HK-2 (cell line): Measurements from ENCODE around the gene STK40.

Experiments
- DNase-seq: peaks from one replicate; pipeline ENCODE4 v3.0.0-alpha.2; 2018; ENCODE audit not compliant: unreplicated experiment

Gene STK40

DNA sequence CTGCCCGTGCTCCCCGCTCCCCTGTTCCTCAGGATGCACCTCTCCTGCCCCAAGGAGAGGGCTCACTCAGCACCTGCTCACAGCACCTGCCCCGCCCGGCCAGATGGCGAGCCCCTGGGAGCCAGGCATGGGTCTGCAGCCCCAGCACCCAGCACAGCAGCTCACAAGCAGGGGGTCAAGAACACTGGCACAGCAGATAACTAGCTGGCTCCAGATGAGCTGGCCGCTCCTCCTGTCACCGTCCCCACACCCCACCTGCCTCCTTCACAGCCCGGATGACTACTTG lies 41.4 kb downstream of the STK40 start:
- DNase-seq: no peak

DNA sequence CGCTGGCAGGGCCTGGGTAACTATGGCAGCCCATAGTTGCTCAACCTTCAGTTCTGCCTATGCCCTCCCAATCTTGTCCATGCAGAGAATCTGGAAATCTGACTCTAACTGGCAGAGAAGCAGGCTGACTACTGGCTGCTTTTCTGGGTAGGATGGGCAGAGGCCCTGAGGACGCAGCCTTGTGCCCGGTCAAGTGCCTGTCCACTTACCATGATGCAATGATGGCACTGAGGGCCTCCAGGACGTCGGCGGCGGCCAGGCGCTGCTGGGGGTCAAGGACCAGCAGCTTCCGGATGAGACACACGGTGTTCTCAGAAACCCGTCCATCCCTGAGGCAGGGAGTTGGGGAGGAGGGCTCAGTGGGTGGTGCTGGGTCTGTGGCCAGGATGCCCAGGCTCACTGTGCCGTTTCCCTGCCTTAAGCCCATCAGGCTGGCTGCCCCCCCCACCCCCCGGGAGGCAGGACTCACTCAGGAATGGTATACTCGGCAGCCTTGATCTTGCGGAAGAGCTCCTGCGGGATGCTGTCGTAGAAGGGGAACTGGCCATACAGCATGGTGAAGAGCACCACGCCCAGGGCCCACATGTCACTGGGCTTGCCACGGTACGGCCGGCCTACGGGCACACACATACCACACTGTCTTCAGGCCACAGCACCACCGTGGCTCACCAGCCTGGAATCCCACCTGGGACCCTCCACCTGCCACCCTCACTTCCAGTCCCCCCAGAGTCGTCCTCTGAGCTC lies 41.9 kb downstream of the STK40 start:
- DNase-seq: no peak

DNA sequence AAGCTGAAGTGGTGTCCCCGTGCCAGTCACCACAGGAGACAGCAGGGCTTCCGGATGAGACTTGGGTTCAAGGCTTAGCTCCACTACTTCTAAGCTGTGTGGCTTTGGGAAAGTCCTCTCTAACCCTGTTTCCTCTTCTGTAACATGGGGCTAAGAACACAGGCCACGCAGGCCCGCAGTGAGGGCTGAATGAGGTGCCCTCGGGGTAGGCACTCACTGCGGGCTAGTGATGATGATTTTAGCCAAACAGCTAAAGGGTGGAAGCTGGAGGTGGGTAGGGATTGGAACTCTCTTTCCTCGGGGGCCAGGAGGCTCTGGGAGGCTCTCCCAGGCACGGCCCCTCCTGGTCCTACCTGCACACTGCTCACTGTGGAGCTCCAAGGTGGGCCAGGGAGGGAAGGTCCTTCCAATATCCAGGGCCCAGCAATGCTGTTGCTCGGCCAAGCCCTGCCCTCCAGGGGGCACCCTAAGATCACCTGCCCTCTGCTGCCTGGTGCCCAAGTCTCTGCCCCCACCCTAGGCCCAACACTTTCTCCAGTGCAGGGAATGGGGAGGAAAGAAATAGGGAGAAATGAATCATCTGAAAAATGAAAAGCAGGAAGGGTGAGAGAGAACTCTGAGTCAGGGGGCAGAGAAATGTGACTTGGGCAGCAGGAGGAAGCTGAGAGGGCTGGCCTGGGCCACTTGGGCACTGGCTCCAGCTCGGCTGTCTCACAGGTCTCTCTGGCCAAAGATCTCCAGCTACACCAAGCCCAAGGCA lies 43.1 kb downstream of the STK40 start:
- DNase-seq: peak; percentile 81

DNA sequence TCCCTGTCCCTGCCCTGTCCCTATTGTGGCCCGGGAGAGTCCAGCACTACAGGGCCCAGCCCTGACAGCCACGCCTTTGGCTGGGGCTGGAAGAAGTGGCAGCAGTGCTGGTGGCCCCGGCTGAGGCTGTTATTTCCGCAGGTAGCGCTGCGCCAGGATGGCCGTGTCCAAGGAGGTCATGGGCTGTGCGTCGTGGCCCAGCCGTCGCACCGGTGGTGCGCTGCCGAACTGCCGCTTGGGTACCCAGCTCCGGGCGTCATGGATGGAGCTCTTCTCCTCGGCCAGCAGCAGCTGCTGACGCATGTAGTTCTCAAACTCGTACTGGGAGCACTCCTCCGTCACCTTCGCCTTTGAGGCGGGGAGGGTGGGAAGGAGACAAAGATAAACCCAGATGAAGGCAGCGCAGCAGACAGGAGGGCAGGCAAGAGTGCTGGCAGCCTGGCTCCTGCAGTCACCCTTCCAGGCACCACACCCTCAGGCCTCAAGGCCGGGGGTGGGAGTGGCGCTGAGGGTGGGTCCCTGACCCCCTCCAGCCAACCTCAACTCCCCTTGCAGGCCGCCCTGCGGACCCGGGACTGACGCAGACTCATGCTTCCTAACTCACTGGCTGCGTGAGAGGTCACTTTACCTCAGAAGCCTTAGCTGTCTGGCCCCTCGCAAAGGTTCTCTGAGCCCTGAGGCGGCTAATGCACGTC lies 44.0 kb downstream of the STK40 start:
- DNase-seq: no peak

DNA sequence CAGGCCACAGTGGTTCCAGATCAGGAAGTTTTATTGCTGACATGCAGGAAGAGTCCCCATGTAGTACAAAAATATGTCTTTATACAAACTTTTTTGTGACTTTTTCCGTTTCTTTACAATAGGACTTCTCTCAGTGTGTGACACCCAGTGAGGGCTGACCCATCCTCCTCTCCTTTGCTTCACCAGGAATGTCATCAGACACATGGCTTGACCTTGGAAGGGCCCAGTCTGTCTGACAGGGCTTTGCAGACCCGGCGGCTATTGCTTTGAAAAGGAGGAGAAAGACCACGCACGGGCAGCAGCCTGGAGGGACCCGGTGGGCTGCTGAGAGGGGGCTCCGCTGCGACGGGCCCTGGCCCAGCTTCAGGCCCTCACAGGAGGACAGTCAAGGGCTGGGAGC lies 46.1 kb downstream of the STK40 start:
- DNase-seq: no peak

DNA sequence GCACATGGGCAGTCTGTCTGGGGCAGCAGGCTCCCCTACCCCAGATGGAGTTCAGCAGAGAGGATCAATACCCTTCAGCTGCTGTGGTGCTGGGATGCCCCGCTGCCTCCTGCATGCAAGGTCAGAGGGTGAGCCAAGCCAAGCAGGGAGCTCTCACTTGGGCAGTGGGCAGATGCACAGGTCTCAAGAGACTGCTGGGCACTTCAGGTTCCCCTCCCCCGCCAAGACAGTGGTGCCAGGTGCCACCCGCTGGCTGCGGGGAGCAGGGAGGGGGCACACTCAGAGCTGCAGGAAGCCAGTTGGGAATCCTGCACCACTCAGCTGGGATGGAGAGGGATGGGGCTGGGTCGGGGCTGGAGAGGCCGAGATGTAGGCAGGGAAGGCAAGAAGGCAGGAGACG lies 46.5 kb downstream of the STK40 start:
- DNase-seq: no peak

DNA sequence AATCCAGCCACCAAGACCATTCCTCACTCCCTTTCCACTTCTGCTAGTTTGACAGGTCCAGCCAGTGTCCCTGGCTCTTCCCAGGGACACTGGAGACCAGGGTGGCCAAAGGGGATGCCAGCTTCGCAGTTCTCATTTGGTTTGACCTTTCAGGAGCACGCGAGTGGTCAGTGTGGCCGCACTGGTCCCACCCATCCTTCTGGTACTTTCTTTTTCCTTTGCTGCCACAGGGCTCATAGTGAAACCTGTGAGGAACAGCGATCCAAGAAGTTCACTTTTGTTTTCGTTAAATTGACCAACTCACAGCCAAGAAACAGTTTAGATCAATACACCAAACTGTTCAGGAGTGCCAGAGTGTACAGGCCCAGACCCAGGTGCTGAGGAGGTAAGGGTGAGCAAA lies 47.9 kb downstream of the STK40 start:
- DNase-seq: no peak

DNA sequence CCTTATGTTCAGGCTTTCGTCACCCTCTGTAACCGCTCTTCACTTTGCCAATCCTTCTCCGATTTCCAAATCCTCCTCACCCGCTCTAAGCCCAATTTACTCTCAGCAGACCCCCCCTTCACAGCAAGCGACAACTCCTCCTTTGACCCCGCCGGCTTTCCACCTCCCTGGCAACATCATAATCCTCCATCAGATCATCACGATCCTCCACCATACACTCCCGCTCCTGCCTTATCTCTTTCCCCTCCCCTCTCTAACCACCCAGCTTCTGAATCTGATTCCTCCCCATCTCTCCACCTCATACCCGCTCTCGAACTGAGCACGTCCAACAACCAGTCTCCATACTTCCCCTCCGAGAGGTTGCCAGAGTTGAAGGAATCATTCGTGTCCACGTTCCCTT lies 54.8 kb downstream of the STK40 start:
- no peak for DNase-seq

DNA sequence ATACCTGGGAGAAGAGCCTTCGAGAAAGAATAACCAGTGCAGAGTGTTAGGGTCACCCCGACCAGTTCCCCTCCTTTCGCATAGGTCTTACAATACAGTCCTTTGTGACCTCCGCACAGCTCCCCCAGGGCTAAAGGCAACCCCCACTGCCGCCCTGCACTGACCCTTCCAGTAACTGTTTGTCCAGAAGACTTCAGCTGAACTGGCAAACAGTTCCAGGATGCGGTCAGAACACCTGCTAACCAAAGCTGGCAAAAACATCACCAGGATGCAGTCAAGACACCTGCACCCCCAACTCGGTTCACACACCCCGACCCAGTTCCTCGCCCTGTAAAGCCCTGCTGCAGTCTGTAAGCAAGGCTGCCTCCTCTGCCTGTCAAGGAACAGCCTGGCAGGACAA lies 55.9 kb downstream of the STK40 start:
- no peak for DNase-seq

DNA sequence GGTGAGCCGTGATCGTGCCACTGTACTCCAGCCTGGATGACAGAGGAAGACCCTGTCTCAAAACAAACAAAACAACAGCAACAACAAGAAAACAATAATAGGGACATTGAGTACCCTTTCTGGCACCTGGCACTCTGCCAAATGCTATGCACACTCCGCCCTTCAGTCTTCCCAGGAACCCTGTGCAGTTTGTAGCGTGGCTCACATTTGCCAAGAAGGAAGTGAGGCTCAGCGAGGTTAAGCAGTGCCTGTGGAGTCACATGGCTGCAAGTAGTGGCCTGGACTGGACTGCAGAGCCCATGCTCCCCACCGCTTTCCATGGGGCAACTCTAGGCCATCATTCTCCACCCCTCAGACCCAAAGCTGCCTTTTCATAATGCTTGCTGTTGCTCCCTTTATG lies 57.0 kb downstream of the STK40 start:
- DNase-seq: no peak

DNA sequence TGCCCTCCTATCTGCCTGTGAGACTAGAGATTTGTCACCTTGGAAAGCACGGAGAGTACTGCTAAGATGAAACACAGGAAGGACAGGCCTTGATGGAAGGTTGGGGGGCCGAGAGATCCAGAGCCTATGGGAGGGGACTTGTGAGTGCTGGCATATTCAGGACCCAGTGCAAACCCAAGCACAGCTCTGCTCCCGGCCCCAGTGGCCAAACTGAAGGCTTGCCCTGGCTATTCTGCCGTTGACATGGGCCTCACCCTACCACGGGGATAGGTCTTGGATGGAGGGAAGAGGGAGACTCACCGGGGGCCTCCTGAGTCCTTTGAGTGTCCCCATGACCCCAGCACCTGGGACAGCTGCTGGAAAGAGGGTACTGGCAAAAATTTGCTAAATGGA lies 57.6 kb downstream of the STK40 start:
- DNase-seq: no peak

DNA sequence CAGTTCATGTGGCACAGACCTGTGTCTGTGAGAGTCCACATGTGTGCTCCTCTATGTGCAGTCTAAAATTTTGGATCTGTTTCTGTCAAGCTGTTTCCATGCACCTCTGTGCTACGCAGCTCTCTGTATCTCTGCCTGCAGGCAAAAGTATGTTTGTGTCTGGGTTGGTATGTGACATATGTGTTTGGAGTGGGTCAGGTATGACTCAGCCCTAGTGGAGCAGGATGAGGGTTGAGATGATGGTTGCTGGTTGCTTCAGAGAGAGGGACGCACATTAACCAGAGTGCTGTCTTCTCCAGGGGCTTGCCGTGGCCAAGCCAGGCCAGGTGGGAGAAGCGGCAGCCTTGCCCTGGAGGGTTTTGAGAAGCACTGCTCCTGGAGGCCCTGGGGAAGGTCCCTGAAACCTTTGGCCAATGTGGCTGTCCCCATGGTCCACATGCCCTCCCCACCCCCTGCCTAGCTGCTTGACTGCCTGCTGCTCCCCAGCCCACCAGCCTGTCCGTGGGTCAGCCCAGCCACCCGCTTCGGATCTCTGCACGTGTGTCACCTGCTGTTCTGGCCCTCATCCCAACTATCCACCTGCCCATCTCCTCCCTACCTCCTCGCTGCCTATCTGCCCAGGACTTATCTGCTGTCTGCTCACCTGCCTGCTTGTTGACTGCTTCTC lies 58.2 kb downstream of the STK40 start:
- no peak for DNase-seq

DNA sequence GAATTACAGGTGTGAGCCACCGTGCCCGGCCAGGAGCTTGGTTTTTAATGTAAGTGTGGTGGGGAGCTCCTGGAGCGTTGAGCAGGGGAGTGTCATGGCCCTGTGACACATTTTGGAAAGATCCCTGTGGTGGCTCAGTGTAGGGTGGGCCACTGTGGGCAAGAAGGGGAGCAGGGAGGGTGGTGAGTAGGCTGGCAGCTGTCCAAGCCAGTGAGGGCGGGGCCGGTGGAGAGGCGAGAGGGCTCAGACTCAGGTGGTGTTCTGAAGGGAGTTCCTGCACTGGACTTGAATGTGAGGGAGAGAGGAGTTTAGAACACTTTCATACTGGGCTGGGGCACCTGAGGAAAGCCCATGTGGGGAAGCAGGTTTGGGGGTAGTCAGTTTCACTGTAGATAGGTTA lies 59.2 kb downstream of the STK40 start:
- no peak for DNase-seq

DNA sequence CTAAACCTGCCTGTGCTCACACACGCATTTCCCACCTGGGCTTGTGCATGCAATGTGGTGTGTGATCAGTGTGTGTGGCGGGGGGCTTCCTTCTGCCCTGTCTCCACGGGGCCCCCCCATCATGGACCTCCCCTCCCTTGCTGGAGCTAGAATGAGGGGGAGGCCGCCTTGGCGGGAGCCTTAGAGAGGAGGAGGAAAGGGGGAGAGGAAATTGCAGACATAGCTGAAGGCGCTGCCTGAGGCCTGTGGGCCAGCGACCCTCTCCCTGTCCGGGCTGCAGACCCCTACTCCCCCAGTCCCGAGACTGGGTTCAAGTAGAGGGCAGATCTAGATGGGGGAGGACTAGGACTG lies 61.4 kb downstream of the STK40 start:
- no peak for DNase-seq

DNA sequence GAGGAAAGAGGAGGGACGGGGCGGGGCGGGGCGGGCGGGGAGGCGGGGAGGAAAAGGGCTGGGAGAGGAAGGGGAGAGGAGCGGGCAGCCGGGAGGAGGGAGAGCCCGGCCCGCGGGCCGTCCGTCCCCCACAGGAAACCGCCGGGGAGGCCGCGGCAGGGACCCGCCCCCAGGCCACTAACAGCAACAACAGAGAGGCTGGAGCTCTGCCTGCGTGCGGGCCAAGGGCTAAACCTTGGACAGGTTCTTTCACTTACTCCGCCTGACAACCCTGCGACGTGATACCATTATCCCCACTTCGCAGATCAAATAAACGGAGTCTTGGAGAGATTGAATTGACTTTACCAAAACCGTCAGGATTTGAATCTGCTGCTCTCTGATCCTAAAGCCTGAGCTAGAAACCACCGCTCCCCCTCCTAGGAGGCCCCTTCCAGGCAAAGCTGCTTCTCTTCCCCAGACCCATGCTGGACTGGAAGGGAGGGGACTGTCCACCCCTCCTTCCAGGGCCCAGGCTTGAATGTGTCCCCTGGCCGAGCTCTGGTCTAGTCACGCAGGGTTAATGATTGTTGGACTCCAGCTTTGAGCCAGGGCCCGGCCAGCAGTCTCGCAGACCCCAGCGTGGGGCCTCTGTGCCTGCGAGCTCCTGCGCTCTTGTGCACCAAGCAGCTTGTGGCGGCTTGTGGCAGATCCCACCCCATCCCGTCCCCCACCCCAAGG lies 61.9 kb downstream of the STK40 start, which contains the start of gene EVA1B:
Gene EVA1B (minus strand): TSS at position 10 of the 717 bp plus-strand sequence. CDS start 608 bp downstream, outside the sequence.
- DNase-seq: peak; percentile 83

DNA sequence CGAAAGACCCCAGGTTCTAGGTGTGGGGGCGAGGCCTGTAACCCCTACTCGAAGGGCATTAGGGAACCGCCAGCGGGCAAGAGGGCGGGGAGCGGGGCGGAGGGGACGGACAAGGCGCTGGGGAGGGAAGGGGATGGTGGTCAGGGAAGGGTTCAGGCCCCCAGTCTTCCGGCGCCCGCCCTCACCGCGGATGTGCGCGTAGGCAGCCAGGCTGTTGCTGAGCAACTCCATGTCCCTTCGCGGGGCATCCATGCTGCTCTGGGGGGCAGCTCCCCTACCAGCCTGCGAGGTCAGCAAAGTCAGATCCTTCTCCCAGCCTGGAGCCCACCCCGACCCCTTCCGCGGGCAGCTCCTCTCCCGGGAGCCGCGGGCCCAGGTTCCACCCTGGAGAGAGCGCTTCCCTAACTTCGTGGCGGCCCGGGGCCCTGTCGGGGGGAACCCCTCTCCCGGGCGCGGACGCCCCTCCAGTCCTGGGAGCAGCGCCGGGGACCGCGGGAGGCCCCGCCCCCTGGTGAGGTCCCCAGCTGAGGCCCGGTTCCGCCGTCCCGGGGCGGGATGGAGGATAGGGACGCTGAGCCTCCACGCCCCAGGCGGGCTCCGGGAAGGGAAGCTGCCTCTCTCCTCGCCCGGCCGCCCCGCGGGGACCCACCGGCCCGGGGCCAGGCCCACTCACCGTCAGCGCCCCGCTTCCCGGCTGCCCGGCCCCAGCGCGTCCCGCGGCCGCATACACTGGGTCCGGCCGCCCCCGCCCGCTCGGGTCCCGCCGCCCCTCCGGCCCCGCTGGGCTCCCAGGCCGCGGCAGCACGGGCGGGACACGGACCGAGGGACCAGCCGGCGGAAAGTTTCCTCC lies 62.7 kb downstream of the STK40 start:
- no peak for DNase-seq

DNA sequence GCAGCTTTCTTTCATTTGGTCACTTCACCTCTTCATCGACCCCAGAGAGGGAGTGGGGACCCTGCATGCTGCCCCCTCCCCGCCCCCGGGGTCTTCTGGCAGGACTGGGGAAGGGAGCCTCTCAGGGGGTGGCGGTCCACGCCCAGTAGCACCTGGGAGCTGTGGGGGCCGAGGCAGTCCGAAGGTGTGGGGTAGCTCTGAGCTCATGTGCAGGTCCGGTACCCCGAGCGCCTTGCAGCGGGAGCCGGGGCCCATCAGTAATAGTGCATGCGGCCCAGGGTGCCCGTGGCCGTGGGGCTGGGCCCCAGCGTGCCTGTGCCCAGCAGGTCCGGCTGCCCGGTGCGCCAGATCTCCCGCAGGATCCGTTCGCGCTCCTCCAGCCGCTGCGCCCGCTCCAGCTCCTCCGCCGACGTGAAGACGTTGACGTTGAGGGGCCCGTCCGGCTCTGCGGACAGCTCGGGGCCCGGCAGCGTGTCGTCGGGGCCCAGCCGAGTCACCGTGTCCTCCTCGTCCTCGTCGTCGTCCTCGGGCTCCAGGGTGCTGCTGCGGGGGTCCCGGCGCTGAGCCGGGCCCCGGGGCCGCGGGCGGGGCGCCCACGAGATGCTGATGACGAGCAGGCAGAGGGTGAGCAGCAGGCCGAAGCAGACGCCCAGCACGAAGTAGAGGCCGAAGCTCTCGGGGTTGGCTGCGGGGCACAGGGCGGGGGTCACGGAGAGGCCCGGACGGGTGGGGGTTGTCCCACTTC lies 63.5 kb downstream of the STK40 start:
- DNase-seq: no peak

DNA sequence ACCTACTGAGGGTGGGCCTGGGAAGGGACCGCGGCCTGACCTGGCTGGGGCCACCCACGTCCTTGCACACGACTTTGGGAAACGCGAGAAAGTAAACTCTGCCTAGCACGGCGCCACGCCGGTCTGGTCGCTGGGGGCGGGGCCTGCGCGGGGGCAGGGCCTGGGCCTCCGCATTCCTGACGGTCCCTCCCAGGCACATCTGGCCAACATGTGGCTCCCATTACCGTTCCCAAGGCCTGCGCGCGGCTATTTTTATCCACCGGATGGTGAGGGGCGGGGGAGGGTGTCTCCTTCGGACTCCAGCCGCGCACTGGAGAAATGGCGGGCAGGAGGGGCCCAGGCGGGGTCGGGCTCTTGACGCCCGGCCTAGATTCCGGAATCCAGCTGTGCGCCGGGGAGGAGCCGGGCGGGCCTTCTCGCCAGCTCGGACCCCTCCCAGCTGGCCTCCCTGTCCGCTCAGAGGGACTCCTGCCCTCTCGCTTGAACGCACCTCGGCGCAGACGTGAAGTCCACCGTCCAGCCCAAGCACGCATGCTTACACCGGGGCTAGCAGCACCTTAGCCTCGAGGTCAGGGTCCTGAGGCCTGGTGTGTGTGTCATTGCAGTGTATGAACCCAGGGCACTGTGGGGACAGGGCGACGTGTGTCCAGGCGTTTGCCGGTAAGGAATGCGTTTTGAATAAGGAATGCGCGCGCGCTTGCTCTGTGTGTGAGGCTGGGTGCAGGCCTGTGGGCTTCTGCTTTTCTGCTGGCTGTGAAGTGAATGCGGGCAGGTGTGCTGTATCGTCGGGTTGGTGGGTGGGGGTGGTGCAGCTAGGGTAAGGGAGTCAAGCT lies 64.4 kb downstream of the STK40 start:
- DNase-seq: no peak

DNA sequence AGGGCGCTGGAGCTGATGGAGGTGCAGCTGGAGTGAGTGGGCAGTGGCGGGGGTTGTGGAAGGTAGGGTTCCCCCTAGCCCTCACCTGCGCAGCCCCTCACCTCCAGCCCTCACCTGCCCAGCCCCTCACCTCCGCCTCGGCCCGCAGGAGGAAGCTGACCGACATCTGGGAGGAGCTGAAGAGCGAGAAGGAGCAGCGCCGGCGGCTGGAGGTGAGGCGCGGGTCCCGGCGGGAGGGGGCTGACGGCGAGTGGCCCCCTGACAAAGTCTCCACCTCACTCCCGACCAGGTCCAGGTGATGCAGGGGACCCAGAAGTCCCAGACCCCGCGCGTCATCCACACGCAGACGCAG lies 65.0 kb downstream of the STK40 start:
- no peak for DNase-seq
